HuH-7.5 (cell line): ENCODE measurements around the gene ZDBF2.
"Not testable (repeated sequence)": the region's sequence is repeated elsewhere in the genome, so short reads cannot be mapped to it uniquely, and the experiment has no call there.

ENCODE experiments used
- DNase-seq: peaks from one replicate; pipeline ENCODE4 v3.0.0; 2011; ENCODE audit warnings: low spot score

ZDBF2 gene

DNA sequence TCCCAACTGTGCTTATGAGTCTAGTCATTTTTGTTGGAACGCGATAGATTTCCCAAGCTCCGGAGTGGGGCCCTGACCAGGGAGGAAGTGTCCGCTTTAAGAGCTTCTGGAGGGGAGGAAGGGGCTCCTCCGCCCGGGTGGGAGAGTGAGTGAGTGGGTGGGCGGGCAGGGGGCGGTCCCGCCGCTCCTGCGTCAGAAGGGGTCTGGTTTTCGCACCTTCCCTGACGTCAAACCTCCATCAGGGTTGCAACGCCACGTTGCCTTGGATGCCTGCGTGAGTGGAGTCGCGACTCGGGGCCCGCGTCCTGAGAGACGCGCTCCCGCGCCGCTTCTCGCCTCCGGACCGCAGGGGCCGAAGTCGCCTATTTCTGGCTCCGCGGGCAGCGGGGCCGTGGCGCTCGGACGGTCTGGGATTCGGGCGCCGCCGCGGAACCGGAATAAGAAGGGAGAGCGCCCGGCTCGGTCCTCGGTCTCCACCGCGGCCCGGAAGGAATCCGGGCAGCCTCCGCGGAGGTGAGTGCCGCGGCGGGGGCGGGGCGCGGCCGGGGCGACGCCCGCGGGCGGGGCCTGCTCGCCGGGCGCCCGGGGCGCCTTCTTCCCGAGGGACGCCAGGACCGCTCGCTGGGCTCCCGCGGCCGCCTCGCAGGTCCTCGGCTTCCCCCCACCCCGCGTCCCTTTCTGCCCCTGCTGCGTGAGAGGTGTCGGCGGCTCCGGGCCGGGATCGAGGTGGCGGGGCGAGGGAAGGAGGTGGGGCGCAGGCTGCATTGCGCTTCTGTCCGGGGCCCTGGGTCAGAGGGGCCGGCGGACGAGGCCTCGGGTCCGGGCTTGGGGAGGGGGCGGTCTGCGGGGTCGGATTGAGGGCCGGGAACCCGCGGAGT, at the start of gene ZDBF2:
TSS of gene ZDBF2 (plus strand) at position 230 of the 878 bp plus-strand sequence. CDS start 7,187 bp downstream, outside the sequence.
- peak; percentile 58 for DNase-seq

DNA sequence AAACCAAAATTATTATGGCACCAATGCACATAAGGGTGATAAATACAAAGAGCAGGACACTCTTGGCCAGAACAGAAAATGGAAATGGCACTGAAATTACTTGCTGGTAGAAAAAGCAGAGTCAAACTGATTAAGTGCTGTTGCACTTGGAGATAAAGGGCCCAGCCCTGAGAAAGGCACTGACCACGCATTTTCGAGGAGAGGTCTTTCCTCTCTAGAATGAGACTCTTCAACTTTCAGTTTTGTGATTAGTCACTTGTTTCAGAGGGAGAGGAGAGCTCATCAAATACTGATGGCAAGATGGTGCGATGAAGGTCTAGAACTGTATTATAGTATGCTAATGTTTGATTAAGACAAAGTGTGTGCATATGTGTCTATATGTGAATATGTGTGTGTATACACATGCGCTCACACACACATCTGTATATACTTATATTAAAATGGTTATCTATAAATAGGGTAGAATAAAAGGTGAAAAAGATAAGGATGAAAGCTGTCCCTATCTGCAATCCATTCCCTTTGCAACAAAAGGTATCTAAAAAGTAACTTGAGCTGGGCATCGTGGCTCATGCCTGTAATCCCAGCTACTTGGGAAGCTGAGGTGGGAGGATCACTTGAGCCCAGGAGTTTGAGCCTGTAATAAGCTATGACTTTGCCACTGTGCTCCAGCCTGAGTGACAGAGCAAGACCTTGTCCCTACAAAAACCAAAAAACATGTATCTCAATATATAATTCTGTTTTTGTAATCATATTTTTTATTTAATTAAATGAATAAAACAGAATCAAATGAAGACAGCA, 48.8 kb upstream of the ZDBF2 start:
- DNase-seq = no peak

DNA sequence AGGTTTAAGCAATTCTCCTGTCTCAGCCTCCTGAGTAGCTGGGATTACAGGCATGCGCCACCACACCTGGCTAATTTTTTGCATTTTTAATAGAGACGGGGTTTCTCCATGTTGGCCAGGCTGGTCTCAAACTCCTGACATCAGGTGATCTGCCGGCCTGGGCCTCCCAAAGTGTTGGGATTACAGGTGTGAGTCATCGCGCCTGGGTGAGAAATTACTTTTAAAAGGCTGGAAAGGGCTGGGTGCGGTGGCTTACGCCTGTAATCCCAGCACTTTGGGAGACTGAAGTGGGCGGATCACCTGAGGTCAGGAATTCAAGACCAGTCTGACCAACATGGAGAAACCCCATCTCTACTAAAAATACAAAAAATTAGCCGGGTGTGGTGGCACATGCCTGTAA, 45.8 kb upstream of the ZDBF2 start:
- DNase-seq = not testable (repeated sequence)

DNA sequence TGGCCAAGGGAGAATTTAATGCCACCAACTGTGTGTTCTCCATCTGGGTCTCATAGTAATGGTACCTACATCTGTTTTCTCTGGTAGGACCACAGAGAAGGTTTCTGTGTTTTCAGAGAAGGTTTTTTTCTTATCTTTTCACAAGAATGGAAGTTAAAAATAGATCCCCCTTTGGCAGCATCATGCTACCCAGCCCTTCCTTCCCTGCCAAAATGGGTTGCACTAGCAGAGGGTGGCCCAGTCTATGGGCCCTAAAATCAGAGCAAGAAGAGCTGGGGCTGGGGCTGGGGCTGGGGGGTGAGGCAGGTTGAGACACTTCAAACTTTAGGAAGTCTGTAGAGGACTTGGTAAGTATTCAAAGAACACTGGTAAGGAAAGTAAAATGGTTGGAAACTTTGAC, 44.8 kb upstream of the ZDBF2 start:
- DNase-seq = no peak

DNA sequence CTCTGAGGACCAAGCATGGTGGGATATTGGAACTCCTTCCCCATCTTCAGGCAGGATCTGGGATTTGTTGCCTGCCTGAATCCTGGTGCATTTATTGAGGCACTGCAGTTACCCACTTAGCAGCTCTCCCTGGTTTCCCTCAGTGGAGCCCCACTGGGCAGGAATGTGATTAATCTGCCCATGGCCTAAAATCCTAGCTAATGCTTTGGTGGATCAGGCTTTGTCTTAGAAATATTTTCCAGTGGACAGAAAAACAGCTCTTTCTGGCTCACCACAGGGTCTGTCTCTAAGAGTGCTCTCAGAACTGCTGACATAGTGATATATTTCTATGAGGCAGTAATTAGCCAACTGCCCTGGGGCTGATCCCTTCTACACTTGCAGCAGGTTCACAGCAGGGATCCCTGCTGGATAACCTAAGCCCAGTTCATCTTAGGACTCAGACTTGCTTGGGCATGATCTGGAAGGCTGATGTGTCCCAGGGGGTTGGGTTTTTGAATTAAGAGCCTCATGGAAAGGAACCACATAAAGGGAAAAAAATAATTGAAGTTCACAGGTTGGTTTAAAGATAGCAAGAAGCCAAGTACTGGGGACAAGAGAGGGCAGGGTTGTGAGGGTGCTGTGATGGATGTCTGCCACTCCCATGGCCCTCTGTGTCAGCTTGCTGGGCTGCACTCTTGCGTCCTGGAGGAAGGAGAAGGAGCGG, 44.3 kb upstream of the ZDBF2 start:
- DNase-seq = no peak

DNA sequence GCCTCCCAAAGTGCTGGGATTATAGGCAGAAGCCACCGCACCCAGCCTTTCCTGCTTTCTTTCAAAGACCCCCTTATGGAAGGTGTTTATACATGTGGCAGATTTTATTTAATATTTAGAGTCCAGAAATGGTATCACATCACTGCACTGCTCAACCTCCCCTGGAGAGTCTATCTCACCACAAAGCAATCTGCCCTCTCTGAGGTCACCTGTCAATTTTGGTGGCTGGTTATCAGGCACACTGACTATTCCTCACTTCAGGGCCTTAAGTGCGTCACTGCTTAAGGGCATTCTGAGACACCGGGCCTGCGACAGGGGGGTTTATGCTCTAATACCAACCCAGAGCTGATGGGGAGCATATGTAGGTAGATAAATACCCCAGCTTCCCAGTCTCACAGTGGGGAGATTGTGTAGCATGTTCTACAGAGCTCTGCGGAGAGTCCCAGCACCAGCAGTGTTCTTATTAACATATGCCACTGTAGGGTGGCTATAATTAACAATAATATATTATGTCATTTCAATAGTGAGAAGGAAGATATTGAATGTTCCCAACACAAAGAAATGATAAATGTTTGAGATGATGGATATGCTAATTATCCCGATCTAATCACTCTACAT, 42.7 kb upstream of the ZDBF2 start:
- DNase-seq = no peak

DNA sequence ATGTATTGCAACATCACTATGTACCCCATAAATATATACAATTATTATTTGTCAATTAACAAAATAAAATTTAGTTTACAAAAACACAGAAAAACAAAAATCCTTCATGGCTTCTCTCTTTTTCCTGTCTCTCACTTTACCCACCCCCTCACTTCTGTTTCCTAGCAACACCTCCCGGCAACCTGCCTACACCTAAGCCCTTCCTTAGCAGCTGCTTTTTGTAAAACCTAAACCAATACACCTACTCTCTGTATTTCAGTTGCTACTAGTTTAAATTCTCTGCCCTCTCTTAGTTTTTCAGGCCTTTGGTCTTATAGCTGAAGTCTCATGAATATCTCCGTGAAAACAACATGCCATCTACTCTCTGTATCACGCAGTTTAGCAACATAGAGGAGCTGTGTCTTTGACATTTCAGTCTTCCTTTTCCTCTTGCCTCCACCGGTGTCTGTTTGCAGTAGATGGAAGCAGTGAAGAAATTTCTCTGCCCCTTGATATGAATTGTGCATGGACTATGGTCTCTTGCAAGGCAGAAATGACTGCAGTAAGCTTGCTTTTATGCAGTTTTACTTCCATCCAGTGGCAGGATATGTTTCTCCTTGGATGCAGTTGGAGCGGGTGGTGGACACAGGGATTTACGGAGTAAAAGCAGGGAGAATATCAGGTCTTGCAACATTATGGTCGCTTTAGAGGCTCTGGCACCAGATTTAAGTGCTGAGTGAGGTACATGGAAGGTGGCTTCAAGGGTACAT, 42.0 kb upstream of the ZDBF2 start:
- no peak for DNase-seq

DNA sequence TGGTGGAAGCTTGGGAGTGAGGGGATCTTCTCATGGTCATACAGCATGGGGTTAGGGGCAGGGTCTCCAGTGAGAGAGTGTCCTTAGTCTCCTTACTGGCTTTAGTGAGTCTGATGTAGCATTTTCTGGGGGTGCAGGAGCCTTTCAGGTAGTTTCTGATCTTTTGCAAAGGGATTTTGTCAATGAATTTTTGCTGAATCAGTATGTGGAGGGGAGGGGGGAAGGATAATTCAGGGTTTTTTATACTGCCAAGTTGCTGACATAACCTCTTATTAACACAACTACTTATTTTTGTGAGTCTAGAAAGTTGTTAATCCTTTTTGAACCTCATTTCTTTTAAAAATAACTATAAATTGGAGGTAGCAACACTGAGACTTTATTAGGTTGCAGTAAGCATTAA, 35.3 kb upstream of the ZDBF2 start:
- no peak for DNase-seq

DNA sequence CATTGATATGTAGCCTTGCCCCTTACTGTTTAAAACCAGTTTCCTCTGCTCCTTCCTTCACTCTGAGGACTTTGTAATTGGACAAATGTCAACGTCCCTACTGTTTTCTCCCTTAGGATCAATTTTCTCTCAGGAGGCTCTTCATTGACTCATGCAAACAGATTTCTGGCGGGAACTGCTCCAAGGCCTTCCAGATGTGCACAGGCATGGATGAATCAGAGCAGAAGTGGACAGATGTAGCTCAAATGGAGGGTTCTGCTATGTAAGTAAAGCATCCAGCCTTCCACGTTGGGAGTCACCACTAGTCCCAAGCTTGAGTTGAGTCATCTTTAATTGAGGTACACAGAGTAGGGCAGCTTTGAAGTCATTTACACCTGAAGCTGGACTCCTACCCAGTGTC, 34.1 kb upstream of the ZDBF2 start:
- no peak for DNase-seq

DNA sequence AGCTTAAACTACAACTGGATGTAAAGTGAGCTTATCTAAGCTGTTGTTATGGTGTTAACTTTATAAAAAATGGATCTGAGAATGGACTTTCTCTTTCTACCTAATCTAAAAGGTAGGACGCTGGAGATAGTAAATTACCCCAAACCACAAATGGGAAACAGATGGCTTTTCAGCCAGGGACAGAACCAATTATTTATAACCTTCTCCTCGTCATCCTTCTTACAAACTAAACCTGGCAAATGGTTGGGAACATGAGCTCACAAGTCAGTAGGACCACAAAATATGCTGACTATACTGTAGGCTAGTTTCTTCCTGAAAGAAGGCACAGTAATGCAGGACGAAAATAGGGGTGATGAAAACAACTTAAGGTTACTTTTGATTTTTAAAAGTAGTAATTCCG, 32.7 kb upstream of the ZDBF2 start:
- DNase-seq = no peak

DNA sequence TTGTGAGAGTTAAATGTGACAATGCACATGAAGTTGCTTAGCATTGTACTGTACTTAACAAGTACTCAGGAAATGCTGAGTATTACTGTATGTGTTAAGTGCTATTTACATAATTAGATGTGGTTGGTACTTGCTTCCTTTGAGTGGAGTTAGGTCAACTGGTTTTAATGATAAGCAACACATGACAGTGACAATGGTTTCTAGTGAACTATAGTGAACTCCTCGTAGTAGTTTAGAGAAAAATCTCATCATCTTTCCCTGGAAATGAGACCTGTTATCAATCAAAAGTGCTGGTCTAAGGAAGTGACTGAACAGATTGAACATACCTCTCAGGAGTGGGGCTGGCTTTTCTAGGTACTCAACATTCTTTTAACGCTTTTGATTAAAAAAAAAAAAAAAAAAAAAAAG, 29.2 kb upstream of the ZDBF2 start:
- DNase-seq = no peak

DNA sequence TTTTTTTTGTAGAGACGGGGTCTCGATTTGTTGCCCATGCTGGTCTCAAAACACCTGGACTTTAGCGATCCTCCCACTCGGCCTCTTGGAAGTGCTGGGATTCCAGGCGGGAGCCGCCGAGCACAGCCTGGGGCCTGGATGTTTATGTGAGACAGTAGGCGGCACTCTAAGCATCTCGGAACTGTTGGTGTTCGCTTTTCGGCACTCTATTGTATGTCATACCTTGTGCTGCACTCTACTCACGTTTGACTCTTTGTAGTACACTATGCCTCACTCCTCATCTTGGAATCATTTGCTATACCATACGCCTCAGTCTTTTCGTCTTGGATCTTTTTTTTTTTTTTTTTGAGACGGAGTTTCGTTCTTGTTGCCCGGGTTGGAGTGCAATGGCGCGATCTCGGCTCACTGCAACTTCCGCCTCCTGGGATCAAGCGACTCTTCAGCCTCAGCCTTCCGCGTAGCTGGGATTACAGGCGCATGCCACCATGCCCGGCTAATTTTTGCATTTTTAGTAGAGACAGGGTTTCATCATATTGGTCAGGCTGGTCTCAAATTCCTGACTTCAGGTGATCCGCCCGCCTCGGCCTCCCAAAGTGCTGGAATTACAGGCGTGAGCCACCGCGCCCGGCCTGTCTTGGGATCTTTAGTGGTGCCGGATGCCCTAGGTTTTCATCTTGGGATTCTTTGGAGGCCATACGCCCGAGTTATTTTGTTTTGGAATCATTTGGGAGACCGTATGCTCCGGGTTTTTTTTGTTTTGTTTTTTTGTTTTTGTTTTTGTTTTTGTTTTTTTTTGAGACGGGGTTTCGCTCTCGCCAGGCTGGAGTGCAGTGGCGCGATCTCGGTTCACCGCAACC, 24.2 kb upstream of the ZDBF2 start:
- peak; percentile 46 for DNase-seq

DNA sequence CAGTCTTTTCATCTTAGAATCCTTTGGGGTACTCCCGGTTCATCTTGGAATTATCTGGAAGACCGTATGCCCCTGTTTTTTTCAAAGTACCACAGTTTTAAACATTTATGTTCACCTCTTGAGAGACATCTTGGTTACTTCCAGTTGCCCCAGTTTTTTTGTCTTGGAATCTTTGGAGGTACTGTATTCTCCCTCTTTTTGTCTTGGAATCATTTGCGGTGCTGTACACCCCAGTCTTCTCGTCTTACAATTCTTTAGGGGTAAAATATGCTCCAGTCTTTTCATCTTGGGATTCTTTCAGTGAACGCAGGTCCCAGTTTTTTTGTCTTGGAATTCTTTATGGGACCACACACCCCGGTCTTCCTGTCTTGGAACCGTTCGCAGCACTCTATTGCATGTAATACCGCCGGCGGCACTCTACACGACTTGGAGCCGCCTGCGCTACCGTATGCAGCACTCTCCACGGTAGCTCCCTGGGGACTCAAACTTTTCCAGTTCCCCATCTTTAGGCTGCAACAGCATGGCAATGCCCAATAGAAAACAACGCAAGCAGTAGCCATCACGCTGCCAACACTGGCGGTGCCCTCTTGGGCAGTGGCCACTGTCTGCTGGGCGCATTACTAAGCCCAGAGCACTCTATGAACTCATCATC, 21.2 kb upstream of the ZDBF2 start:
- no peak for DNase-seq

DNA sequence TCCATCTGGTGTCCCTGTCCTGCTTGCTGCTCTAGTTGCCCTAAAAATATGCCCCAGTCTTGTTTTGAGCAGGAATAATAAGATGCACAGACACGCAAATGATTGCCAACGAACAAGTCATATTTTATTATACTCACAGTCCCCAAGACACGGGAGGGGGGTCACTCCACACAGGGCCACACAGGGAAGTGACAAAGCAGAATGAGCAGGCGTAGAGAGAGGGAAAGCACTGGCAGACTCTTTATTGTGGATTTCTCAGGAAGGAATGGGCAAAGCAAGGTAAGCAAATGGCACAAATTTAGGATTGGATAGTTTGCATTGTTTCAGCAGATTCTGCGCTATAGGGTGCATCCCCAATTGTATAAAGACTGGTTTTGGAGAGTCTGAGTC, 20.7 kb upstream of the ZDBF2 start:
- no peak for DNase-seq

DNA sequence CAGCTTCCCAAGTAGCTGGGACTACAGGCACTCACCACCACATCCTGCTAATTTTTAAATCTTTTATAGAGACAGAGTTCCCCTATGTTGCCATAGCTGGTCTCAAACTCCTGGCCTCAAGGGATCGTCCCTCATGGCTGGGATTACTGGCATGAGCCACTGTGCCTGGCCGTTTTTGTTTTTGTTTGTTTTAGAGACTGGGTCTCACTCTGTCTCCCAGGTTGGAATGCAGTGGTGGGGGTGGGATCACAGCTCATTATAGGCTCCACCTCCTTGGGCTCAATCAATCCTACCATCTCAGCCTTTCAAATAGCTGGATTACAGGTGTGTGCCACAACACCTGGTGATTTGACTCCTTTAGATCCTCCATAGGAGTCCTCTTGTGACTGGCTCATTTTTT, 19.5 kb upstream of the ZDBF2 start:
- no peak for DNase-seq

DNA sequence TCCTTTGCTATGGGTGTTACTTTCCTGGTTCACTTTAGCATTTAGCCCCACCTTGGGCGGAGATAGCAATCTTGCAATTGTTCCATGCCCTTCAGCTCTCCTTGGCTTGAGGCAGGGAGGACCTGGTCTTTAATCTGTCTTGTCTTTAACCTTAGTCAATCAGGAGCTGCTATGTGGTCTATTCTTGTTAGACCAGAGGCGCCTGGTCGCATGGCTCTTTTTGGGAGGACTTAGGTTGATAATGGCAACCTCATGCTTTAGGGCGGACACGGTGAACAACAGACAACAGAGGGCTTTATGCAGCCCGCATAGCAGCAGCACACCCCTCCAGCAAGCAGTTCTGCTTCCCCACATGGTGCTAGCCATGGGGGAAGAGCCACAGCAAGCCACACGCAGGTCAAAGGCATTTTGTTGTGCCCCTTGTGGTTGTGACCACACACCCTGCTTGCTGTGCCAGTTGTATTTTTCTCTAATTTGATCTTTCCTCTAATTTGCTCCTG, 17.7 kb upstream of the ZDBF2 start:
- no peak for DNase-seq

DNA sequence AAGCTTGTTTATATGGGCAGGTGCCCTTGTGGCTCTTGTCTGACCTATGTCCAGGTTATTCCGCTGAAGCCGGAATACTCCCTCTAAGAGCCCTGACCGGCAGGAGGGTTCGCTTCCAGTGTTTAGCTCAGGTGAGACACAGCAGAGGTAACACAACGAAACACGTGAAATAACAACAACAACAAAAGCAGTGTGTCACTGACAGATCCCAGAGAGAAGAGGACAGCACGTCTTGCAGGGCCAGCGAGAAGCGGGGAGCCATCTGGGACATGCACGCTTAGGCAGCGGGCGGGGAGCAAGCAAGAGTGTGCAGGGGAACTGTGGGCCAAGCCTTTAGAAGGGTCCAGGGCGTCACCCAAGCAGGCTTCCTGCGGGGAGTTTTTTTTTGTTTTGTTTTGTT, 17.1 kb upstream of the ZDBF2 start:
- no peak for DNase-seq

DNA sequence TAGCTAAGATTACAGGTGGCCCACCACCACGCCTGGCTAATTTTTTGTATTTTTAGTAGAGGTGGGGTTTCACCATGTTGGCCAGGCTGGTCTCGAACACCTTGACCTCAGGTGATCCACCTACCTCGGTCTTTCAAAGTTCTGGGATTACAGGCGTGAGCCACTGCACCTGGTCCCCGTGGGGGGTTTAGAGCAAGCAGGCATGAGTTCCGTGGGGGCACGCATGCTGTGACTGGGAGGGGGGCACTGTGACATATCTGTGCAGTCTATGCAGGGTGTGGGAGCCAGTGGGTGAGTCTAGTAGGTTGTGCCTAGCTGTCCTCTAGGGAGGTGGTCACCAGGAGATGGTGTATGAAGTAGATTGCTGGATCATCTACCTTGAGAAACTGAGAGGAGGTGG, 16.6 kb upstream of the ZDBF2 start:
- no peak for DNase-seq

DNA sequence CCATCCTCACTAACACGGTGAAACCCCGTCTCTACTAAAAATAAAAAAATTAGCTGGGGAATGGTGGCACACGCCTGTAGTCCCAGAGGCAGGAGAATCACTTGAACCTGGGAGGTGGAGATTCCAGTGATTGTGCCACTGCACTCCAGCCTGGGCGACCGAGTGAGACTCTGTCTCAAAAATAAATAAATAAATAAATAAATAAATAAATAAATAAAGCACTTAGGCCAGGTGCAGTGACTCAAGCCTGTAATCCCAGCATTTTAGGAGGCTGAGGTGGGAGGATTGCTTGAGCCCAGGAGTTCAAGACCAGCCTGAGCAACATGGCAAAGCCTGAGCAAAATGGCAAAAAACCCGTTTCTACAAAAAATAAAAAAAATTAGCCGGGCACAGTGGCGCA, 15.8 kb upstream of the ZDBF2 start:
- not testable (repeated sequence) for DNase-seq
